GM08714 (cell line): ENCODE measurements around the gene SASH3.

Source experiments
- H3K4me3 ChIP-seq: fragments of 200-500 bp; sonication (Bioruptor generic); 2 replicates; pipeline ENCODE4 v1.5.1; 2014; ENCODE audit warnings: mild to moderate bottlenecking, low read length, inconsistent platforms
- ZNF274 ChIP-seq: IDR thresholded peaks from 2 replicates; pipeline ENCODE4 v1.6.1; 2012; ENCODE audit warnings: mild to moderate bottlenecking, low read depth, low read length

SASH3 gene

DNA sequence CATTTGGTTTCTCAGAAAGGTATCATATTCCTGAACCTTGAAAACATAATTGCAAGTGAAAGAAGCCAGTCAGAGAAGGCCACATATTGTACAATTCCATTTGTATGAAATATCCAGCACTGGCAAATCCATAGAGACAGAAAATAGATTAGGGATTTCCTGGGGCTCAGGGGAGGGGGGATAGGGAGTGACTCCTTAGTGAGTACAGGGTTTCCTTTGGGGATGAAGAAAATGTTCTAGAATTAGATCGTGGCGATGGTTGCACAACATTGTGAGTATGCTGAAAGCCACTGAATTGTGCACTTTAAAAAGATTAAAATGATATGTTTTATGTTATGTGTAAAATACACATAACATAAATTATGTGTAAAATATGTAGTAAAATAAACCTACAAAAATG lies 30.7 kb upstream of the SASH3 start:
- no peak for TF ChIP-seq ZNF274
- H3K4me3 ChIP-seq = no peak overlapping the region

DNA sequence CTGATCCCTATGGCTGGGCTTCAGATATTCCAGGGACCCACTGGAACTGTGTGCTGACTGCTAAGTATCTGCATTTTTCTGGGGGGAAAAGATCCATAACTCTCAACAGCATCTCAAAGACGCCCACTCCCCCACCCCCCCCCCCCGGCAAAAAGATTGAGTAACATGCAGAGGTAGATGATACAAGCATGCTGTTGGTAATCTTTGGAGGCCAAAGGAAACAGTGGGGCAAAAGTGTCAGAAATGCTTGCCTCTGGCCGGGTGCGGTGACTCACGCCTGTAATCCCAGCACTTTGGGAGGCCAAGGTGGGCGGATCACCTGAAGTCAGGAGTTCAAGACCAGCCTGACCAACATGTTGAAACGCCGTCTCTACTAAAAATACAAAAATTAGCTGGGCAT lies 28.8 kb upstream of the SASH3 start:
- no peak for TF ChIP-seq ZNF274
- no peak overlapping the region for H3K4me3 ChIP-seq

GRCh38 chrX:129754056-129755024 lies 25.4 kb upstream of the SASH3 start:
- TF ChIP-seq ZNF274 = no peak

DNA sequence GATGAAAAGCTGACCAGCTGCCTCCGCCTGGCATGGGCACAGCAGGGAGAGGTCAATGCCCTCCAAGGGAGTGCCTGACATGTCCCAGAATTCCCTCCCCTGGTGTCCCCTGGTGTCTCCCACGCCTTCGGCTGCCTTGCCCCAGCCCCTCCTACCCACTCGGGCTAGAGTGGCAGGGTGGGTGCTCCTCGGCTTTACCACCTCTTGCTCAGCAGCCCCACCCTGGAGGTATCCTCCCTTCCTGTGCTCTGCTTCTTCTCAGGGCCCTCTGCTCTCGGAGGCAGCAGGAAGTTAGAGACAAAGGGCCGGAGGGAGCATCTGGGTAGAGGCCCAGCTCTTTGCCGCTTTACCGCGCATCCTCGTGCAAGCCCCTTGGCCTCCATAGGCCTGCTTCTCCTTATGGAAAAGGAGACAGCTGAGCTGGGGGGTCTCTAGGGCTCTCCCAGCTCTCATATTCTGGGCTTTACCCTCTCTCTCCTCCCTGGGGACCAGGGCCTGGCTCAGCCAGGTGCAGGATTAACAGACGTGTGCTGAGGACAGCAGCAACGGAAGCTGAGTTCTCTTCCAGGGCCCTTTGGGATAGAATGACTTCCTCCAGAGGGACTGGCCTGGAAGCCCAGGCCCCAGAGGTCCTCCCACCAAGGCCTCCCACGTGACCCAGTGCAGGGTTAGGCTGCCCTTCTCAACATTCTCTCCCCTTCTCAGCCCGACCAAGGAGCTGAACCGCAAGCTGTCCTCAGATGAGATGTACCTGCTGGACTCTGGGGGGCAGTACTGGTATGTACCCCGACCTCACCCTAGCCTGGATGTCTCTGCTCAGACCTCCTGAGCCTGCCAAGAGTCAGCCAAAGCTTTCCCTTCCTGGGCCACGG lies 23.7 kb upstream of the SASH3 start:
- H3K4me3 ChIP-seq = no peak overlapping the region
- no peak for TF ChIP-seq ZNF274

More at GRCh38 chrX:129754056-129755024, 25.4 kb upstream of the SASH3 start:
- no peak overlapping the region for H3K4me3 ChIP-seq

DNA sequence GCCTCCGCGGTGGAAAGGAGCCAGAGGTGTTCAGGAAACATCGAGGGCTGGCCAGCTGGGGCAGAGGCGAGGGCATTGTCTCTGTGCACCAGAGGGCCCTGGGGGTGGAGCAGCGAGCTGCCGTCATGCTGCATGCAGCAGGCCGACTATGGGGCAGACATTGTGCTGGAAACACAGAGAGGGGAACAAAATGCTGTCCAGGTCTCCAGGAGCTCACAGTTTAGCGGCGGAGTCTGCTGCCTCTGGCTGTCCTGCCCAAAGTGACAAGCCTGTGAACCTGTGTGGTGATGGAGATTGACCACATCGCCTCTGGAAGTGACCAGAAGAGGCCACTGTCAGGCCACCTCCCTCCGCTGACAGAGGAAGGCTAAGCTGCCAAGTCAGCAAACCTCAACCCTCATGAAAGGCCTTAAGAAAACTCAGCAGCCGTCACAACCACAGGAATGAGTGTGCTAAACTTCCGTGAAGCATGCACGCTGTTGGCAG lies 20.1 kb upstream of the SASH3 start:
- no peak for TF ChIP-seq ZNF274
- H3K4me3 ChIP-seq = no peak overlapping the region

- no peak overlapping the region for H3K4me3 ChIP-seq
- TF ChIP-seq ZNF274 = no peak
Measured at GRCh38 chrX:129760155-129760554, 19.6 kb upstream of the SASH3 start.

DNA sequence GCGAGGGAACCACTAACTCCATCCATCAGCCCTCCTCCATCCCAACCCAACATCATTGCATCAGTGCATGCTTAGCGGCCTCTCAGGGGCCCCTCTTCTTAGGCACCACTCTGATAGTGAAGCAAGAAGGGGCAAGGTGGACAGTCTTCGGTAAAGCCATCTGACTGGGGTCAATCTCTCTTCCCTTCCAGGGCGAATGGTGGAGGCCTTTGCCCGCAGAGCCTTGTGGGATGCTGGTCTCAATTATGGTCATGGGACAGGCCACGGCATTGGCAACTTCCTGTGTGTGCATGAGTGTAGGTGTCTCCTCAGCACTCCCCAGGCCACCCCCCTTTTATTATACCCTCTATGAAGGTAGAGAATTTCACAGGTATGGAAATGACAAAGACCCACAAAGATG lies 18.8 kb upstream of the SASH3 start:
- no peak for TF ChIP-seq ZNF274
- no peak overlapping the region for H3K4me3 ChIP-seq

DNA sequence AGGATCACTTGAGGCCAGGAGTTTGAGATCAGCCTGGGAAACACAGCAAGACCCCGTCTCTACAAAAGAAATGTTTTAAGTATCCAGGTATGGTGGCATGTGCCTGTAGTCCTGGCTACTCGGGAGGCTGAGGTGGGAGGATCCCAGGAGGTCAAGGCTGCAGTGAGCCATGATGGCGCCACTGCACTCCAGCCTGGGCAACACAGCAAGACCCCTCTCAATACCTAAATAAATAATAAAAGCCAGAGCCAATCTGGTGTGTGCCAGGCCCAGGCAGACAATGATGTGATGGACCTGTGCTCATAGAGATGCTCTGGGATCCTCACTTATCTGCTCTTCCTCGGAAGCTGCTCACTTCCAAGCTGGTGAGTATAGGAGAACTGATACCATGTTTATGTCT lies 18.2 kb upstream of the SASH3 start:
- no peak for TF ChIP-seq ZNF274
- no peak overlapping the region for H3K4me3 ChIP-seq

DNA sequence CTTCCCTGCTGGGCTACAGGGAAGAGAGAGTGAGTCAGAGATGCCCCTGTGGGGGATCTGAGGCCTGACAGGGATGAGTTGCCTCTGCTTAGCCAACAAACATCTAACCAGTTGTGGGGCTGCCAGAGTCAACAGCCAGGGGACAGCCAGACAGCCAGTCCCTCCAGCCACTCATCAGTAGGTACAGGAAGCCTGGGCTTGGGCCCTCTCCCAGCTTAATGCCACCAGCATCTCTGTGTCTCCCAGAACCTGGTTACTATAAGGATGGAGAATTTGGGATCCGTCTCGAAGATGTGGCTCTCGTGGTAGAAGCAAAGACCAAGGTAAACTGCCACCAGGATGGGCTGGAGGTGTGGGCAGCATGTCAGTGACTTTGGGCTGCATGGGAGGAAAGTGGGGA lies 17.3 kb upstream of the SASH3 start:
- no peak for TF ChIP-seq ZNF274
- no peak overlapping the region for H3K4me3 ChIP-seq

- H3K4me3 ChIP-seq = no peak overlapping the region
- TF ChIP-seq ZNF274 = no peak
Measured at GRCh38 chrX:129763666-129764065, 16.1 kb upstream of the SASH3 start.

DNA sequence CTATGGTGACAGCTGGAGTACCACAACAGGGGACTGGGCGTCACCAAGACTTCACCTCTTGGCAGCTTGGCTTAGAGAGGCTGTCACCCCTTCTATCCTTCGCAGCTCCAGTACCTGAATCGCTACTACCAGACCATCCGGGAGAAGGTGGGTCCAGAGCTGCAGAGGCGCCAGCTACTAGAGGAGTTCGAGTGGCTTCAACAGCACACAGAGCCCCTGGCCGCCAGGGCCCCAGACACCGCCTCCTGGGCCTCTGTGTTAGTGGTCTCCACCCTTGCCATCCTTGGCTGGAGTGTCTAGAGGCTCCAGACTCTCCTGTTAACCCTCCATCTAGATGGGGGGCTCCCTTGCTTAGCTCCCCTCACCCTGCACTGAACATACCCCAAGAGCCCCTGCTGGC lies 11.6 kb upstream of the SASH3 start:
- H3K4me3 ChIP-seq = no peak overlapping the region
- TF ChIP-seq ZNF274 = no peak

- H3K4me3 ChIP-seq = no peak overlapping the region; the same call in 1 of the 2 replicates
- TF ChIP-seq ZNF274 = no peak
Measured at GRCh38 chrX:129768586-129769466, 10.9 kb upstream of the SASH3 start.

- TF ChIP-seq ZNF274 = no peak
- H3K4me3 ChIP-seq = no peak overlapping the region; the same call in 1 of the 2 replicates
Measured at GRCh38 chrX:129769467-129770154, 10.1 kb upstream of the SASH3 start.
